Psoas muscle (tissue), 8 donors: ENCODE measurements around the gene CHCHD1. TPM values are rescaled to one million over a fixed set of nuclear protein-coding genes. Genes with fewer than 3 reads are reported as not detected.
"Not testable (repeated sequence)": the region's sequence is repeated elsewhere in the genome, so short reads cannot be mapped to it uniquely, and the experiment has no call there.

Source experiments
- ATAC-seq, 4 donors: fragments of 200-7000 bp; cut with Tn5 transposase; one replicate each; pipeline ENCODE4 v1.9.1; 2020; ENCODE audit warnings: moderate library complexity in 3 of 4, mild to moderate bottlenecking in 2 of 4
- DNase-seq, 2 donors: peaks; one replicate each; pipeline ENCODE4 v3.0.0-alpha.2; 2020
- H3K27ac ChIP-seq: fragments of 200-600 bp; one replicate; pipeline ENCODE4 v1.8.0; 2022
- H3K27me3 ChIP-seq, 3 donors: fragments of 200-600 bp in 1 of 3; one replicate each; pipeline versions ENCODE4 v1.6.1 to v1.8.0; 2013 to 2022; ENCODE audit warnings: low read length in 2 of 3, mild to moderate bottlenecking in 2 of 3, moderate library complexity in 1 of 3; ENCODE audit not compliant: insufficient read depth in 3 of 3
- H3K36me3 ChIP-seq, 2 donors: fragments of 200-600 bp in 1 of 2; one replicate each; pipeline versions ENCODE4 v1.6.1 to v1.8.0; 2013 to 2022; ENCODE audit warnings: low read depth in 1 of 2, mild to moderate bottlenecking in 1 of 2, moderate library complexity in 1 of 2; ENCODE audit not compliant: insufficient read depth in 1 of 2
- H3K4me1 ChIP-seq: fragments of 200-600 bp; one replicate; pipeline ENCODE4 v1.8.0; 2022
- H3K4me3 ChIP-seq: fragments of 200-600 bp; one replicate; pipeline ENCODE4 v1.8.0; 2022; ENCODE audit warnings: mild to moderate bottlenecking
- H3K9me3 ChIP-seq: fragments of 200-600 bp; one replicate; pipeline ENCODE4 v1.8.0; 2022
- CTCF ChIP-seq: fragments of 200-600 bp; IDR thresholded peaks from one replicate; pipeline ENCODE4 v1.8.0; 2022; ENCODE audit warnings: antibody characterized with exemption
- WGBS, 3 donors: extraction: QIAGEN DNeasy Blood & Tissue Kit; methylation state at CpG; one replicate each; pipeline versions ENCODE4 v1.1.6 to v1.1.7; 2013; 5-methylcytosine and 5-hydroxymethylcytosine counted together
- intact Hi-C, 2 donors: fragments of 100-400 bp; cut with DNase I; formaldehyde crosslinking; loops; one replicate each; pipeline versions ENCODE4 v1.11.0 to v1.14.2; 2022
- polyA plus RNA-seq, 3 donors: library from polyadenylated mRNA; stranded (reverse); fragments of 200-250 nt; gene quantifications; one replicate each; pipeline ENCODE4 v1.2.3, GENCODE V29; 2013
- total RNA-seq, 4 donors: library from RNA; stranded (reverse); fragmentation: NEBNext Ultra II Directional in 2 of 4; extraction: Animal tissue kit (Norgen Biotek cat#: 25700) in 2 of 4; gene quantifications; one replicate each; pipeline versions ENCODE4 v1.2.1 to v1.2.4, GENCODE V29; 2021 to 2023
- donor health status: healthy with polysubstance abuse.
- donor health status: DM: no; HTN: no; CAD: no; lungs with moderate emphysema.
- donor health status: Bipolar disorder and iron deficiency.
- donor health status: healthy.
- donor health status: DM: yes; HTN: yes; CAD: no.
- donor health status: DM: no; HTN: no; CAD: no.
- donor health status: DM: no; HTN: no; CAD: no.
- donor health status: DM: yes; HTN: yes; CAD: no.

Gene CHCHD1
- total and polyA plus RNA-seq, 7 donors: 19.9 to 98.7 (median 30.9) TPM

GRCh38 chr10:73734796-73735305 is 47.0 kb upstream of the CHCHD1 start:
- Histone ChIP-seq H3K9me3 (no peaks in the 10 kb centered on the region), H3K27ac (peak overlapping the region; percentile 63), H3K27me3 (no peaks in the 10 kb centered on the region), H3K36me3 (peaks cover 9 to 44% of the 10 kb centered on the region in 2 donors), H3K4me1 (peaks cover 24% of the 10 kb centered on the region), H3K4me3 (no peak overlapping the region)
- TF ChIP-seq CTCF: no peak
- intact Hi-C loops: loop anchor here in 1 of 2 donors (5.0 kb wide), 1 partner anchor 83 kb away; no protein-coding TSS in a partner anchor
- WGBS, 3 donors: 59 to 80% (median 76%) methylated on average over 3 to 5 of the region's 5 CpGs
- DNase-seq (no peak), ATAC-seq (no peak)

GRCh38 chr10:73740501-73741254 is 41.2 kb upstream of the CHCHD1 start:
- H3K27me3 ChIP-seq, H3K36me3 ChIP-seq, H3K27ac ChIP-seq, DNase-seq, H3K9me3 ChIP-seq, H3K4me3 ChIP-seq, intact Hi-C loops, ATAC-seq: not testable (repeated sequence)
- H3K4me1 ChIP-seq: peaks cover 24% of the 10 kb centered on the region
- WGBS, 3 donors: 88 to 95% (median 89%) methylated on average over 17 to 18 of the region's 18 CpGs

GRCh38 chr10:73742454-73742734 is 39.5 kb upstream of the CHCHD1 start:
- Histone ChIP-seq H3K4me1 (peaks cover 32% of the 10 kb centered on the region), H3K36me3 (peaks cover 0 to 16% of the 10 kb centered on the region in 2 donors), H3K4me3 (peak overlapping the region; percentile 88), H3K27me3 (no peaks in the 10 kb centered on the region), H3K27ac (peak overlapping the region; percentile 92), H3K9me3 (no peaks in the 10 kb centered on the region)
- TF ChIP-seq CTCF: no peak
- intact Hi-C loops: no loop called here
- WGBS, 3 donors: 89 to 95% (median 94%) methylated on average over 5 of the region's 5 CpGs
- no peak for ATAC-seq
- no peak for DNase-seq

- WGBS, 3 donors: 32 to 41% (median 32%) methylated on average over 6 of the region's 6 CpGs
- no peak for ATAC-seq
- peaks cover 32% of the 10 kb centered on the region for H3K4me1 ChIP-seq
- H3K27me3 ChIP-seq: no peaks in the 10 kb centered on the region
- peaks cover 0 to 26% of the 10 kb centered on the region in 2 donors for H3K36me3 ChIP-seq
- no peak for DNase-seq
- H3K4me3 ChIP-seq: peak overlapping the region; percentile 88
- no peaks in the 10 kb centered on the region for H3K9me3 ChIP-seq
- H3K27ac ChIP-seq: peak overlapping the region; percentile 92
- intact Hi-C loops: no loop called here
- TF ChIP-seq CTCF: no peak
Measured at GRCh38 chr10:73743327-73743904, 38.4 kb upstream of the CHCHD1 start.

- Histone ChIP-seq H3K27ac (peak within 1 kb of the TSS; percentile 92), H3K4me1 (peaks cover 32% of the 10 kb centered on the region), H3K4me3 (peak within 1 kb of the TSS; percentile 88), H3K36me3 (peaks cover 0 to 31% of the 10 kb centered on the region in 2 donors), H3K9me3 (no peaks in the 10 kb centered on the region), H3K27me3 (no peaks in the 10 kb centered on the region)
- intact Hi-C loops: no loop called here
- TF ChIP-seq CTCF: no peak
- WGBS, 3 donors: 0% methylated on average over 32 to 36 of the region's 36 CpGs
- ATAC-seq (peak; percentile 94 to 97 (median 96)), DNase-seq (peak; percentile 95 to 98)
Measured at GRCh38 chr10:73743905-73744663, 37.8 kb upstream of the CHCHD1 start, which contains the start of gene SEC24C. TSS of gene SEC24C (plus strand) at chr10:73744372. CDS start at chr10:73746833, 2,461 bp downstream.
